BE2C (cell line): ENCODE data around the gene FCRL2.

Source experiments
- DNase-seq: peaks from one replicate; pipeline ENCODE4 v3.0.0-alpha.2; 2020
- H3K27me3 ChIP-seq: fragments of 250-450 bp; sonication (Bioruptor Pico); 2 replicates; pipeline ENCODE4 v1.5.1; 2020; ENCODE audit warnings: mild to moderate bottlenecking
- H3K36me3 ChIP-seq: fragments of 250-450 bp; sonication (Bioruptor Pico); 2 replicates; pipeline ENCODE4 v1.5.1; 2020; ENCODE audit warnings: mild to moderate bottlenecking
- H3K4me1 ChIP-seq: fragments of 250-450 bp; sonication (Bioruptor Pico); 2 replicates; pipeline ENCODE4 v1.5.1; 2020
- H3K4me3 ChIP-seq: 2 replicates; pipeline ENCODE4 v1.5.1; 2011; ENCODE audit warnings: low read depth, low read length
- H3K9me3 ChIP-seq: fragments of 250-450 bp; sonication (Bioruptor Pico); 2 replicates; pipeline ENCODE4 v1.5.1; 2020
- TF ChIP-seq, protein P1 (sequence below): IDR thresholded peaks from 2 replicates; pipeline ENCODE4 v1.5.1; 2012; ENCODE audit warnings: mild to moderate bottlenecking, low read depth, low read length

FCRL2 gene

DNA sequence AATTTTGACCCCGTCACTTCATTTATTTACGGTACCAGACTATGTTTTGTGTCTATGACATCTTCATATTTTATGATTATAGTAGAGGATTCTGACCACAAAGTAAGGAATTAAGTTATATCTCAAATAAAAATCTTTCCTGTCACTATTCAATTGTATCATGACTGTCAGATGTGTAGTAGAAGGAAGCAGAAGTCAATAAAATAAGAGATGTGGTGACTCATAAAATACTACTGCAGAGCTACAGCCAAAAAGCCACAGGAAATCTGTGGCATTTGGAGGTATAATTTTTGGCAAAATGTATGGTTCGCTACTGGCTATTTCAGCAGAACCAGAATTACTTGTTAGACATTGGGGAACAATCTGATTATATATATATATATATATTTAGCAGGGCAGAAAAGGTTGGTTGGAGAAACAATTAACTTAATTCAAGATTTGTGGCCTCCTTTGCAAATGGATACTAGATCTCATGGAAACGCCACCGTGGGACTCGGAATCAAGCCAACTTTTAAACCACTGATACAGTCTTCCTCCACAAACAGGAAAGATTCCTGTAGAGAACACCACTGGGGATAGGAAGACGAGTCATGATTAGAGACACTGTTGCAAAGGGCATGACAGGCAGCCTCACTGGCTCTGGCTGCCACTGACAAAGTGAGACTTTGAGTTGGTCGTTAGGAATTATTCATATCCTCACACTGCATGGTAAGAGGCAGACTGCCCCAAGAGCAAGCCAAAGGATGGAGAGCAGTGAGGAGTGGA, 5.1 kb downstream of the FCRL2 start:
- TF ChIP-seq, protein P1, sequence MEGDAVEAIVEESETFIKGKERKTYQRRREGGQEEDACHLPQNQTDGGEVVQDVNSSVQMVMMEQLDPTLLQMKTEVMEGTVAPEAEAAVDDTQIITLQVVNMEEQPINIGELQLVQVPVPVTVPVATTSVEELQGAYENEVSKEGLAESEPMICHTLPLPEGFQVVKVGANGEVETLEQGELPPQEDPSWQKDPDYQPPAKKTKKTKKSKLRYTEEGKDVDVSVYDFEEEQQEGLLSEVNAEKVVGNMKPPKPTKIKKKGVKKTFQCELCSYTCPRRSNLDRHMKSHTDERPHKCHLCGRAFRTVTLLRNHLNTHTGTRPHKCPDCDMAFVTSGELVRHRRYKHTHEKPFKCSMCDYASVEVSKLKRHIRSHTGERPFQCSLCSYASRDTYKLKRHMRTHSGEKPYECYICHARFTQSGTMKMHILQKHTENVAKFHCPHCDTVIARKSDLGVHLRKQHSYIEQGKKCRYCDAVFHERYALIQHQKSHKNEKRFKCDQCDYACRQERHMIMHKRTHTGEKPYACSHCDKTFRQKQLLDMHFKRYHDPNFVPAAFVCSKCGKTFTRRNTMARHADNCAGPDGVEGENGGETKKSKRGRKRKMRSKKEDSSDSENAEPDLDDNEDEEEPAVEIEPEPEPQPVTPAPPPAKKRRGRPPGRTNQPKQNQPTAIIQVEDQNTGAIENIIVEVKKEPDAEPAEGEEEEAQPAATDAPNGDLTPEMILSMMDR: no peak
- no peaks in the 10 kb centered on the region for H3K9me3 ChIP-seq
- H3K4me3 ChIP-seq: no peak overlapping the region
- no peaks in the 10 kb centered on the region for H3K27me3 ChIP-seq
- DNase-seq: no peak
- no peaks in the 10 kb centered on the region for H3K4me1 ChIP-seq
- no peaks in the 10 kb centered on the region for H3K36me3 ChIP-seq

DNA sequence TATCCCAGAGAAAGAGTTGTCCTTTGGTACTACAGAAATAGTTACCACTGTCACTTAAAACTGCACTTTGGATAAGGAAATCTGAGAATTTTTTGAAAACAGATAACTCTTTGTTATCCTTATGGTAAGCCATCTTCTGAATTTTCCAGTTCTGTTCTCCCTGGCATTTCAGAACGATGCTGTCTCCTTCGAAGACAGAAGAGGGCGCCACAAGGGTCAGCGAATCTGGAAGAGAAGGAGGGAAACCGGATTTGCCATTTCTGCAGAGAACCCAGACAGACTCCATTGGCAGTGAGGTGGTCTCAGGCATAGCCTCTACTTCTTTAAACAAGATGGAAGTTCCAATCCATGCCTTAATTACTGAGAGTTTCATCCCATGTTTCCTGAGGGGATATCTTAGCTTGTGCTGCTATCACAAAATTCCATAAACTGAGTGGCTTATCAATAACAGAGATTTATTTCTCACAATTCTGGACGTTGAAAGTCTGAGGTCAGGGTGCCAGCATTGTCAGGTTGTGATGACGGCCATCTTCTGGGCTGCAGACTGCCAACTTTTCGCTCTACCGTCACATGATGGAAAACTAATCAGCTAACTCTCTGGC, 6.4 kb downstream of the FCRL2 start:
- no peaks in the 10 kb centered on the region for H3K9me3 ChIP-seq
- TF ChIP-seq, protein P1: peak; percentile 9; the same call in 1 of the 2 replicates
- no peak for DNase-seq
- no peaks in the 10 kb centered on the region for H3K36me3 ChIP-seq
- no peaks in the 10 kb centered on the region for H3K27me3 ChIP-seq
- H3K4me1 ChIP-seq: no peaks in the 10 kb centered on the region
- no peak overlapping the region for H3K4me3 ChIP-seq

DNA sequence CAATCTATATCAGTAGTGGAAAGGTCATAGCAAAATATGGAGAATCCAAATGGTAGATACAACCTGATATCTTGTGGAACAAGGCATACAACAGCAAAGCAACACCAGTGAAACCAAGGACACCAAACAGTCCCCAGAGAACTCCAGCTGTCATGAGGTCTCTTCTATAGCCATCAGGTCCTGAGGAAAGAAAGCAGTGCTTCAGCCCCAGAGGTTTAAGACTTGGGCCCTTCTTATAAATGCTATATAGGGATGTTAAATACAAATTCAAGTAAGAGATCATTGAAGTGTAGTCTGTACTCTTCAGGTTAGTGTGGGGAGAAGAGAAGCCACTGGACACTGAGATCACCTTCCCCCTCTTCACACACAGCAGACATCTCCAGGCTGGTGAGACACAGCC, 10.1 kb downstream of the FCRL2 start:
- no peak for DNase-seq
- Histone ChIP-seq H3K9me3 (no peaks in the 10 kb centered on the region), H3K4me1 (no peaks in the 10 kb centered on the region), H3K36me3 (no peaks in the 10 kb centered on the region), H3K4me3 (no peak overlapping the region), H3K27me3 (no peaks in the 10 kb centered on the region)
- TF ChIP-seq, protein P1: no peak

DNA sequence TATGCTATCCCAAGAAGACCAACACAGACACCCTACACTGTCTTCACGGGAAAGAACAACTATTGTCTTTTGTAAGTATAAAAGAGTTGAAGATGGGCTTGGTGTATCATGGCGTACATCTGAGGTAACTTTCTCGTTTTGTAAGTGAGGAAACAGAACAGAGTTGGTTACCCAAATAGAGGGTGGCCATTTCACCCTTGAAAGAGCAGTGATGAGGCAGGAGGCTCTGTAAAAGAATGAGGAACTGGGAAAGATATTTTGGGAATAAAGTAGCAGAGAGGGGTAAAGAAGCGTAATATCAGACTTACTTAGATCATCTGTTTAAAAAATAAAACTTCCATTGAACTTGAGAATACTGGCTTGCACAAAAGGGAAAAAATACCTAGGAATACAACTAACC, 18.9 kb downstream of the FCRL2 start:
- H3K4me1 ChIP-seq: no peaks in the 10 kb centered on the region
- no peaks in the 10 kb centered on the region for H3K27me3 ChIP-seq
- H3K36me3 ChIP-seq: no peaks in the 10 kb centered on the region
- TF ChIP-seq, protein P1: no peak
- no peak for DNase-seq
- no peak overlapping the region for H3K4me3 ChIP-seq
- no peaks in the 10 kb centered on the region for H3K9me3 ChIP-seq

DNA sequence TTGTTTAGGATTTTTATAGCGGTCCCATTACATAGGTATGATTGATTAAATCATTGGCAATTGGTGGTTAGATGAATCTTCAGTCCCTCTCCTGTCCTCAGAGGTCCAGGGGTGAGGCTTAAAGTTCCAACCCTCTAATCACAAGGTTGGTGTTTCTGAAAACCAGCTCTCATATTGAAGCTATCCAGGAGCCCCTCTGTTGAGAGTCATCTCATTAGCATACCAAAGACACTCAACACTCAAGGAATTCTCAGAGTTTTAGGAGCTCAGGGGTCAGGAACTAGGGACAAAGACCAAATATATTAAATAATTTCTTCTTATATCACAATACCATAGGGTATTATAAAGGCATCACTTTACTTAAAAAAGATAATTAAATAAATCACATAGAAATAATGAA, 23.3 kb downstream of the FCRL2 start:
- H3K4me3 ChIP-seq: no peak overlapping the region
- TF ChIP-seq, protein P1: no peak
- H3K4me1 ChIP-seq: no peaks in the 10 kb centered on the region
- DNase-seq: no peak
- H3K36me3 ChIP-seq: no peaks in the 10 kb centered on the region
- no peaks in the 10 kb centered on the region for H3K27me3 ChIP-seq
- no peaks in the 10 kb centered on the region for H3K9me3 ChIP-seq

DNA sequence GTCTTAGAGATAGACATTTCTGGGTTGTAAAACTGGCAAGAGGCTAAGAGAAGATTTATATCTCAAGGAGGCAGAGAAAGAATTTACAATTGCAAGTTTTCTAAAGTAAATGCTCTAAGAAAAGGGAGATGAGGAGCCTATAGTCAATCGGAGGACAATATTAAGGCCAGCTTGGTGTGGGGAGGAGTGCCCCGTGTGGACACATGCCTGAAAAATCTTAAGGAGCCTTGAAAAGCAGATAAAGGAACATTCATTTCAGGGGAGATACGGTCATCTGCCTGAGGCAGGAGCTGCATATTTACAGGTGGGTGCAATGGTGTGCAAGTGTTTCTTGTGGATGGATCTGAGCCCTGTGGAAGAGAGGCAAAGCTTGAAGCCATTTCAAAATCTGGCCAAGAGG, 25.6 kb downstream of the FCRL2 start:
- H3K27me3 ChIP-seq: no peaks in the 10 kb centered on the region
- DNase-seq: no peak
- no peaks in the 10 kb centered on the region for H3K4me1 ChIP-seq
- TF ChIP-seq, protein P1: no peak
- no peaks in the 10 kb centered on the region for H3K9me3 ChIP-seq
- no peaks in the 10 kb centered on the region for H3K36me3 ChIP-seq
- no peak overlapping the region for H3K4me3 ChIP-seq
